ENCODE results near the gene LIN52. TPM values are rescaled to one million over a fixed set of nuclear protein-coding genes. Genes with fewer than 3 reads are reported as not detected.
A peak's percentile ranks its signal among the peaks of the same experiment; 100 is the strongest.

The LIN52 gene
- total and polyA plus RNA-seq, 2 of the 8 experiments (the other 6 are each of a cell fraction or from before 2014, with no cell fraction given), result 6.8 to 11.6 TPM

DNA sequence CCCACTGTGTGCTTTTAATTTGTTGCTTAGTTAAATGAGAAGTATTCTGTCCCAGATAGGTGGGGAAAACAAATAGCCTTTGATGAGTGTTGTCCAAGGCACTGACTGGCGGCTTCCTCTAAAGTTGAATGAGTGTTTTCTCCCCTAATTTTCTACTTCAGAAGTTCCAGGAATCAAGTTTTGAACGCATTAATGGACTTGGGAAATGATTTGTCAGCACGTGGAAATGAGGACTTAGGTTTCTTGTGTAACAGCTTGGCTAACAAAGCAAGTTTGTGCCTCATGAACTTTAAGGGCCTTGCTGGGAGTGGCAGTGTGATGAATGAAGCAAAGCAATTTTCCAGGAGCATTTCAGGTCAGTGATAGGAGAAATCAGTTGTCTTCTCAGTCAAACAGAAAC lies 56.9 kb downstream of the LIN52 start:
- no peak overlapping the region for H2BK5ac ChIP-seq (ENCODE audit: low read depth, low read length)
- DNase-seq (ENCODE audit: low read depth in 1 of 2, low spot score in 2 of 2) (no peak), FAIRE-seq (peak; percentile 28)
- no peak overlapping the region for H4K5ac ChIP-seq (ENCODE audit: insufficient read length, low read depth, low read length)
- H3K27ac ChIP-seq (ENCODE audit: low read depth, low read length), result no peak overlapping the region
- H2AFZ ChIP-seq (ENCODE audit: low read length), result no peak overlapping the region
- H2BK12ac ChIP-seq (ENCODE audit: low read depth, low read length), result no peak overlapping the region
- H3K56ac ChIP-seq (replicated peaks; ENCODE audit: insufficient read length, low read depth, low read length), result no peak overlapping the region
- H2BK120ac ChIP-seq (replicated peaks; ENCODE audit: low read depth, low read length), result no peak overlapping the region
- H2BK15ac ChIP-seq (ENCODE audit: low read length), result no peak overlapping the region
- H3K23ac ChIP-seq (ENCODE audit: insufficient read length), result peak overlapping the region; percentile 76
- ChIA-PET CTCF (ENCODE audit: partially characterized antibody) (no interaction called here), POLR2A (ENCODE audit: partially characterized antibody) (no interaction called here)
- no peak overlapping the region for H3K4me3 ChIP-seq (ENCODE audit: extremely low read depth in 1 of 4, insufficient read depth in 2 of 4, low read depth in 3 of 4, low read length in 4 of 4)
- no peak overlapping the region for H4K8ac ChIP-seq (ENCODE audit: extremely low read depth, insufficient read depth, low read length)
- H3K4me1 ChIP-seq (replicated peaks in 1 of 4; ENCODE audit: control insufficient read depth in 3 of 4, insufficient read depth in 4 of 4, low read length in 3 of 4), result no peaks in the 10 kb centered on the region
- no peak overlapping the region for H2AK5ac ChIP-seq (ENCODE audit: low read depth, low read length)
- no peaks in the 10 kb centered on the region; a peak in 1 of 8 replicates for H3K36me3 ChIP-seq (ENCODE audit: control insufficient read depth in 2 of 4, insufficient read depth in 4 of 4, low read length in 3 of 4)
- no peak overlapping the region for H3K9ac ChIP-seq (replicated peaks in 1 of 4; ENCODE audit: extremely low read depth in 1 of 4, low read depth in 3 of 4, low read length in 3 of 4)
- 87% methylated on average over 3 of the region's 3 CpGs; no CpG with 5 or more reads in 1 of the 2 experiments for WGBS, 2 experiments (ENCODE audit: extremely low coverage in 1 of 2, insufficient coverage in 1 of 2, insufficient read length in 1 of 2, insufficient replicate concordance in 2 of 2, low coverage in 1 of 2, low lambda C conversion rate in 2 of 2, missing lambda C conversion rate in 1 of 2)
- no peak overlapping the region for H4K91ac ChIP-seq (replicated peaks; ENCODE audit: insufficient read length, low read length)
- no peaks in the 10 kb centered on the region for H4K20me1 ChIP-seq (replicated peaks in 1 of 2; ENCODE audit: control insufficient read depth in 1 of 2, insufficient read depth in 2 of 2, low read length in 2 of 2)
- H3K9me3 ChIP-seq (ENCODE audit: insufficient read depth in 2 of 2, low read depth in 1 of 2, low read length in 1 of 2), result no peaks in the 10 kb centered on the region
- no peaks in the 10 kb centered on the region for H3K79me1 ChIP-seq (ENCODE audit: low read depth, low read length)
- H3K4ac ChIP-seq (replicated peaks; ENCODE audit: insufficient read length, low read depth, low read length), result no peak overlapping the region
- no peaks in the 10 kb centered on the region for H3K79me2 ChIP-seq (ENCODE audit: control insufficient read depth in 1 of 2, insufficient read depth in 2 of 2, low read length in 2 of 2)
- no peak overlapping the region for H3K14ac ChIP-seq (ENCODE audit: insufficient read length)
- H3K4me2 ChIP-seq (ENCODE audit: insufficient read depth in 1 of 2, low read depth in 2 of 2, low read length in 2 of 2), result no peak overlapping the region
- no peak overlapping the region for H2BK20ac ChIP-seq (ENCODE audit: low read length)
- H3K27me3 ChIP-seq (replicated peaks in 1 of 4; ENCODE audit: control insufficient read depth in 3 of 4, extremely low read depth in 1 of 4, insufficient read depth in 3 of 4, low read length in 3 of 4), result no peaks in the 10 kb centered on the region
- no peak overlapping the region for H3K18ac ChIP-seq (ENCODE audit: extremely low read depth, low read length)
- H3K23me2 ChIP-seq (ENCODE audit: low read depth, low read length), result no peaks in the 10 kb centered on the region
- TF ChIP-seq BACH1 (IDR thresholded peaks at IDR 0.05; ENCODE audit: low read length) (no peak), FOSL1 (IDR thresholded peaks at IDR 0.05; ENCODE audit: insufficient read depth, low read depth, low read length) (no peak), EGR1 (IDR thresholded peaks at IDR 0.05; ENCODE audit: borderline replicate concordance, low read depth, low read length) (no peak), CEBPB (IDR thresholded peaks at IDR 0.05; ENCODE audit: low read depth, low read length) (no peak), ASH2L (IDR thresholded peaks at IDR 0.05; ENCODE audit: low read length) (no peak), YY1 (IDR thresholded peaks at IDR 0.05; ENCODE audit: low read depth, low read length) (no peak), SIRT6 (IDR thresholded peaks at IDR 0.05; ENCODE audit: low read length) (no peak), RNF2 (IDR thresholded peaks at IDR 0.05; ENCODE audit: borderline replicate concordance, low read depth, low read length, missing control alignments, poor library complexity, severe bottlenecking) (no peak), POLR2AphosphoS5 (IDR thresholded peaks at IDR 0.05; ENCODE audit: low read depth, low read length) (no peak), BCL11A (IDR thresholded peaks at IDR 0.05; ENCODE audit: low read depth in 2 of 2, low read length in 2 of 2) (no peak)
- TF ChIP-seq, protein P1, sequence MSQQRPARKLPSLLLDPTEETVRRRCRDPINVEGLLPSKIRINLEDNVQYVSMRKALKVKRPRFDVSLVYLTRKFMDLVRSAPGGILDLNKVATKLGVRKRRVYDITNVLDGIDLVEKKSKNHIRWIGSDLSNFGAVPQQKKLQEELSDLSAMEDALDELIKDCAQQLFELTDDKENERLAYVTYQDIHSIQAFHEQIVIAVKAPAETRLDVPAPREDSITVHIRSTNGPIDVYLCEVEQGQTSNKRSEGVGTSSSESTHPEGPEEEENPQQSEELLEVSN (IDR thresholded peaks at IDR 0.05), result no peak
- TF ChIP-seq, protein P2, sequence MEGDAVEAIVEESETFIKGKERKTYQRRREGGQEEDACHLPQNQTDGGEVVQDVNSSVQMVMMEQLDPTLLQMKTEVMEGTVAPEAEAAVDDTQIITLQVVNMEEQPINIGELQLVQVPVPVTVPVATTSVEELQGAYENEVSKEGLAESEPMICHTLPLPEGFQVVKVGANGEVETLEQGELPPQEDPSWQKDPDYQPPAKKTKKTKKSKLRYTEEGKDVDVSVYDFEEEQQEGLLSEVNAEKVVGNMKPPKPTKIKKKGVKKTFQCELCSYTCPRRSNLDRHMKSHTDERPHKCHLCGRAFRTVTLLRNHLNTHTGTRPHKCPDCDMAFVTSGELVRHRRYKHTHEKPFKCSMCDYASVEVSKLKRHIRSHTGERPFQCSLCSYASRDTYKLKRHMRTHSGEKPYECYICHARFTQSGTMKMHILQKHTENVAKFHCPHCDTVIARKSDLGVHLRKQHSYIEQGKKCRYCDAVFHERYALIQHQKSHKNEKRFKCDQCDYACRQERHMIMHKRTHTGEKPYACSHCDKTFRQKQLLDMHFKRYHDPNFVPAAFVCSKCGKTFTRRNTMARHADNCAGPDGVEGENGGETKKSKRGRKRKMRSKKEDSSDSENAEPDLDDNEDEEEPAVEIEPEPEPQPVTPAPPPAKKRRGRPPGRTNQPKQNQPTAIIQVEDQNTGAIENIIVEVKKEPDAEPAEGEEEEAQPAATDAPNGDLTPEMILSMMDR (IDR thresholded peaks at IDR 0.05; ENCODE audit: control extremely low read depth in 1 of 3, insufficient read depth in 1 of 3, low read depth in 1 of 3, low read length in 3 of 3), result no peak

All from H1 (cell line).